Ramos (cell line): ENCODE measurements around the gene NELL2.

Experiments
- in situ Hi-C: fragments of 300-500 bp; cut with MboI; formaldehyde crosslinking; loops from one replicate; pipeline ENCODE4 v1.14.3; 2022; ENCODE audit warnings: low sequenced_read_pairs; ENCODE audit not compliant: unreplicated experiment

The NELL2 gene

DNA sequence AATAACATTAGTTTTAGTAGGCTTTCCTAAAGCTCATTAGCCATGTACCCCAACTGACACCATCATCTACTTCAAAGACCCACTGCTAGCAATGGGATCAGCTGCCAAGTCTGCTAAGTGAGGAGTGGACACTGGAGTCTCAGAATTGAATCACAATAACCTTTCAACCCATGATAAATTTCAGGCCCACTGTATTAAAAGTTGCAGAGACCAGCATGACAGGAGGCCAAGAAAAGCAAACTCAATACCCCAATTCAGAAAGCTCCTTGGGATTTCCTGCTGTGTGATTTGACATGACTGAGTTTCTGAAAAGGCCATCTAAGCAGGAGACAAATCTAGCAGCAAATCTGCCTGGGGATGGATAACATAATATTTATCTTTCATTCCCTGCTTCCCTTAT lies 320.7 kb downstream of the NELL2 start:
- in situ Hi-C loops: no loop called here

DNA sequence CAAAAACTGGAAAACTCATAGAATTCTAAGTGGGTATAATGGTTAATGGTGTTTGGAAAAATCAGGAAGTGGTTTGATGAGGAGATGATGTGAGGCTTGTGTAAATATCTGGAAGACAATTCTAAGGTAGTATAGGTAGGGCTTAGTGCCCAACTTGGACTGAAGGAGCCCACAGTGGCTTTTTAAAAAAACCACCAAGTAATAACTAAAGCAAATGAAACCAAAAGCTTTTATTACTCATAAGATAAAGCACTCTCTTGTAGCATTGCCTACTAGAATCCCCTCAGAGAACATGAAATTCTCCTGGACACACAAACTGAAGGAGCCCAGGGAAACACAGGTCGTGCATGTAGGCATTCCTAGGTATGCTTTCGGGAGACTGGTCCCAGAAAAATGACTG lies 324.5 kb downstream of the NELL2 start:
- in situ Hi-C loops: no loop called here

- in situ Hi-C loops: no loop called here
Measured at GRCh38 chr12:44550377-44550776, 325.7 kb downstream of the NELL2 start.

DNA sequence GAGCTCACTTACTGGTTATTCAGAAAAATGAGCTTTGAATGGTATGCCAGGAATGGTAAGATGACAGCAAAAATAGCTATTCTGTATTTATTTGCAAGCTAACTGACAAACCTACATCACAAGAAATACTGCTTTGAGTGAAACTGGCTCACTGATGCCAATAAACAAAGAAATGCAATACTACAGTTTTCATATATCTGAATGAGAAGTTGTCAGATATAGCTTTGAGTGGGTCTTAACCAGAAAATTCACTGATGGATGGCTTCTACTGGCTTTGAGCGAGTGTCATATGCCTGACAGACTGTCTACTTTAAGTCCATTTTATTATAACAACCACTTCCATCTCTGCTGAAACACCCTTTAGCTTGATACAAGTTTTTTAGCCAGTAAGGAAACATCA lies 330.1 kb downstream of the NELL2 start:
- in situ Hi-C loops: no loop called here

GRCh38 chr12:44544018-44544417 lies 332.1 kb downstream of the NELL2 start:
- in situ Hi-C loops: no loop called here

DNA sequence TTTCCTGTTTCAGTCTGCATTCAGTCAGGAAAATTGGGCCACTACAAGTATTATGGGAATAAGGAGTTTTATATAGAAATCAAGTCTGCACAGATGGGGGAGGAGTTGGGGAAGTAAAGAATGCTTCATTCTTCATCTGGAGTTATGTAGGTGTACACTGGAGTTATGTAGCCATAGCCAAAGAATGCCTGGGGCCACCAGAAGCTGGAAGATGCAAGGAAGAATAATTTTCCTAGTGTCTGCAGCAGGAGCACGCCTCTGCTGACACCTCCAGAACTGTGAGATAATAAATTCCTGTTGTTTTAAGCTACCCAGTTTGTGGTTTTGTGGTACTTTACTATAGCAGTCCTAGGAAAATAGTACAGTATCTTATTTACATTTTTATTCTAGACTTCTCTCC lies 333.4 kb downstream of the NELL2 start:
- in situ Hi-C loops: no loop called here

DNA sequence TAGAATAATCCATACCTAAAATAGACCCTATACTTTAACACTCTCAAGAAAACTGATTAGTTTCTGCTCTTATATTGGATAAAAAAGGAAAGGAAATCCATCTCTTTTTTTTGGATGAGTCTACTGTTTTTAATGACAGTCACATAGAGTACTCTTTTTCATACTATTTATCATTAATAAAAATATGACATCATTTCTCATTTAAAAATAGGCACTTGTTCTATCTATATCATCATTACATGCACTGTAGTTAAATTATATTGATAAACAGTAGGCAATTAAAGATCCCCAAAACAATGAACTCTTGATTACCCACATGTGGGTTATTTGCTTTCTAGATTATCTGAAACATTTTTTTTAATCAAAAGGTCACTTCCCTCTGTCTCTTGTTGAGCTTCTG lies 338.8 kb downstream of the NELL2 start:
- in situ Hi-C loops: no loop called here

GRCh38 chr12:44532940-44533339 lies 343.2 kb downstream of the NELL2 start:
- in situ Hi-C loops: no loop called here

- in situ Hi-C loops: no loop called here
Measured at GRCh38 chr12:44531320-44531971, 344.7 kb downstream of the NELL2 start.

DNA sequence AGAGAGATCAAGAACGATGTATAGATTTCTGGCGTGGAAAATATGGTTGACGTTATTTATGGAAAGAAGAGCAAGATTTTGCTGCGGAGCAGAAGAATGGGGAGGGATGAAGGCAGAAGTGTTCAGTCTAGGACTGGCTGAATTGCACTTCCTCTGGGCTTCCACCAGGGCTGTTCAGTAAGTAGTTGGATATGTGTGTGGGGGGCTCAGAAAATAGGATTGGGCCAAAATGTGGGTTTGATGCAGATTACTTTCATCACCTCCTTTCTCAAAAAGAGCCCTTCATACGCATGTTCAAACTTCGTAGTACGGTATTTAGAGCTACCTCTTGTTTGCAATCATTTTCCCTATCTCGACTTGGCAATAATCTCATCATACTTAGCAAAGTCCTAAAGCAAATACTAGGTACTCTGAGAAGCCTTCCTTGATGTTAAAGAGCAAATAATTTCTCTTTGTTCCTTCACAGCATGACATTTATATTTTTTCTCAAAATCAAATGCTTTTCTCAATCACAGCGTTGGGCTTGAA lies 349.4 kb downstream of the NELL2 start:
- in situ Hi-C loops: no loop called here

DNA sequence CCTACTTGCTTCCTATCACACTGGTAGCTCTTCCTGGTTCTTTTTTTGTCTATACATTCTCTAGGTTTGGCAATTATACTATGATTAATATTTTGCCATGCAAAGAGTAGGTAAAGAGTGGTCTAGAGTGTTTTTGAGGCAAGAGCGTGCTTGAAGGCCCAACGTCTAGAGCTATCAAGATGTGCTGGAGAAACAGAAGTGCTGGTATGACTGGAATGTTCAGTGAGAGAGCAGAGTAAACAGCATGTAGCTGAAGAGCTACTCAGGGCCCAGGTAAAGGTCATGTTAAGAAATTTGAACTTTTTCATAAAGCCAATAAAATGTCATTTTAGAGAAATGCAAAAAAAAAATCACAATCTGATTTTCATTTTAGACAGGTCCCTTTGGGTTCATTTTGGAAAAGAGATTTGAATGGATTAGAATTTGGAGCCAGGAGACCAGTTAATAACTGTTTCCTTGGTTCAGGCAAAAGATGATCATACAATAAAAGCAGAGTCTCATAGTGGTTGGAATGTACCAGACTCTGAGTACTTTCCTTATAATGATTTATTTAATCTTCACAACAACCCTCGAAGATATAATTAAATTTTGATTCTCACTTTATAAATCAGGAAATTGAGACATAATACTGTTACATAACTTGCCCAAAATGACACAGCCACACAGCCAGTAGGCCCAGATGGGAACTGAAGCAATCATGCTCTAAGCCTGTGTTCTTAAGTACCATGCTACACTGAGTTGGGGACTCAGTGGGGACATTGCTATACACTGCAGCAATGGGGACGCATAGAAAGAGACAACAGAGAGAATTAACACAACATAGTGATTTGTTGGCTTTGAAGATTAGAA lies 350.1 kb downstream of the NELL2 start:
- in situ Hi-C loops: no loop called here

- in situ Hi-C loops: no loop called here
Measured at GRCh38 chr12:44523828-44524227, 352.3 kb downstream of the NELL2 start.

- in situ Hi-C loops: no loop called here
Measured at GRCh38 chr12:44521702-44522101, 354.4 kb downstream of the NELL2 start.

GRCh38 chr12:44519931-44520330 lies 356.2 kb downstream of the NELL2 start:
- in situ Hi-C loops: no loop called here

GRCh38 chr12:44511289-44511688 lies 364.8 kb downstream of the NELL2 start:
- in situ Hi-C loops: no loop called here

GRCh38 chr12:44510510-44510909 lies 365.6 kb downstream of the NELL2 start:
- in situ Hi-C loops: no loop called here

DNA sequence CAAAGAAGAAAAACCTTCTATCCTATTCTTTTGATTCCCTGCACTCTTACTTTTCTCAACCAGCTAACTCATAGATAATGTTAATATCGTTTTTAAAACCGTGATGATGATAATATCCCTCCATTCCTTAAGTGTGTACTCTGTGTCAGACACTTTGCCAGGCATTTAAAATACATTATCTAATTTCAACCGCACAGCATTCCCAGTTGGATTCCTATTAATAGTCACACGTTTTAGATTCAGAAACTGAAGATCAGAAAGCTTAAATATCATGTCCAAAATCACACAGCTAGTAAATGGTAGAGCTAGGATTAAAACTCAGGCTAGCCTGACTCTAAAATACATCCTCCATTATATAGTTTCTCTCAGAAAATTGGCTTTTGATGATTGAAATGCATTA lies 366.0 kb downstream of the NELL2 start:
- in situ Hi-C loops: no loop called here

- in situ Hi-C loops: no loop called here
Measured at GRCh38 chr12:44509471-44509870, 366.6 kb downstream of the NELL2 start.

DNA sequence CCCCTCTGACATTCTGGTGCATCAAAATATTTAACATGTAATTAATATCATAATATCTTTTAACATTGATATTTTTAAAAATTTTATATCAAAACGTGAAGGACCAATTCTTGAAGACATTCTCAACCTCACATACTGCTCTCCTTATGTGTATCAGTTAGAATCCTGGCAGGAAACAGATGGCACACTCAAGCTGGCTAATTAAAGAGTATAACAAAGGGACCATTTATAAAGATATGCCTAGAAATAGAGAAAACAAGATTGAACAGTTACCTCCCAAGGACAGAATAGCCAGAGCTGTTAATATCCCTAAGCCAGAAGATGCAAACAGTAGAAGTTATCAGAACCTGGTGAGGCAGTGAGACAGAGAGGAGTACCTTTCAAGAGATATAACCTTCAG lies 368.7 kb downstream of the NELL2 start:
- in situ Hi-C loops: no loop called here

DNA sequence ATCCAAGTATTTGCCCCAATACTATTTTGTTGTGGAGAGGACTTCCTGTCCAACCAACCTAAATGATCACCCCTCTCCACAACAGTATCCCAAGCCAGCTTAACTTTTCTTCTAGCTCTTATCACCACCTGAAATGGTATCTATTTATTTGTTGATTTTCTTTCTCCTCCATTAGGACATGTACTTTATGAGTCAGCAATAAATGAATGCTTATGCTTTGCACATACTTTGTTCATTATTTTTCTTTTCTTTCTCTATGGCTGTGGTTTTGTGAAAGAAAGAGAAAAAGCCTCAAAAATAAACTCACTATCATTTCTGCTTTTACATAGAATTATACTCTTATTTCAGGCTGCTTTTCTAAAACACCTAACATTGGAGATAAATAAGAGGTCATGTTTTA lies 371.3 kb downstream of the NELL2 start:
- in situ Hi-C loops: no loop called here

DNA sequence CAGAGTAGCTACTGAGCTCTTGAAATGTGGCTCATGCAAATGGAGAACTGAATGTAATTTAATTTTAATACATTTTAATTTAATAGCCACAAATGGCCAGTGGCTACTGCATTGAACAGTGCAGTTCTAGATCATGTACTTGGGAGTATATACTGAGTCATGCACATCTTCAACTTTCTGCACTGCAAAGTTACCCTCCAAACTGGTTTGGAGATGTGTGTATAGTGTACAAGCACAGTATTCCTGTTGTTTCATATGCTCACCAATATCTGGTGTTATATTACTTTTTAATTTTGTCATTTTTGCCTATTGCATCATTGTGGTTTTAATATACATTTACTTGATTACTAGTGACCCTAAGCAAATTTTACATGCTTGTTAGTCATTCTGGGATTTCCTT lies 372.8 kb downstream of the NELL2 start:
- in situ Hi-C loops: no loop called here

DNA sequence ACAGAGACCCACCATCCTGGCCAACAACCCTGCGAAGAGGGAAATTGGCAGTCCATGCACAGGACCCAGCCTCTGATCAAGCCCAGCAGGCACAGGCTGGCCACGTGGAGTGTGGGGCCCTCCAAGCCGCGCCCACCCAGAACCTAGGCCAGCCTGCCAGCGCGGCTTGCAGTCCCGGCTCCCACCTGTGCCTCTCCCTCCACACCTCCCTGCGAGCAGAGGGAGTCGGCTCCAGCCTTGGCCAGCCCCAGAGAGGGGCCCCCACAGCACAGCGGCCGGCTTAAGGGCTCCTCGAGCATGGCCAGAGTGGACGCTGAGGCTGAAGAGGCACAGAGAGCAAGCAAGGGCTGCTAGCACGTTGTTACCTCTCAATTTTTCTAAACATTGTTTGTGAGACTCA lies 373.4 kb downstream of the NELL2 start:
- in situ Hi-C loops: no loop called here
